ENCODE results near the gene CCDC186.

GRCh38 chr10:114110174-114110972 lies 63.6 kb downstream of the CCDC186 start:
- TF ChIP-seq CTCF (IDR thresholded peaks at IDR 0.05), result no peak
- no peak for TF ChIP-seq EP300 (IDR thresholded peaks at IDR 0.05)
